MG63 (cell line): Measurements from ENCODE around the gene ATP10A. TPM values are rescaled to one million over a fixed set of nuclear protein-coding genes. Genes with fewer than 3 reads are reported as not detected.
"Not testable (repeated sequence)": the region's sequence is repeated elsewhere in the genome, so short reads cannot be mapped to it uniquely, and the experiment has no call there.

Experiments used
- DNase-seq: peaks from one replicate; pipeline ENCODE4 v3.0.0-alpha.2; 2020
- H3K27me3 ChIP-seq: fragments of 250-450 bp; sonication (Bioruptor Pico); 2 replicates; pipeline ENCODE4 v1.5.1; 2020; ENCODE audit warnings: mild to moderate bottlenecking, moderate library complexity
- H3K36me3 ChIP-seq: fragments of 250-450 bp; sonication (Bioruptor Pico); 2 replicates; pipeline ENCODE4 v1.5.1; 2020; ENCODE audit warnings: mild to moderate bottlenecking, moderate library complexity
- H3K4me3 ChIP-seq: fragments of 250-450 bp; sonication (Bioruptor Pico); 2 replicates; pipeline ENCODE4 v1.5.1; 2020; ENCODE audit warnings: mild to moderate bottlenecking, moderate library complexity
- H3K9me3 ChIP-seq: fragments of 250-450 bp; sonication (Bioruptor Pico); 2 replicates; pipeline ENCODE4 v1.5.1; 2020; ENCODE audit warnings: mild to moderate bottlenecking, moderate library complexity
- total RNA-seq: library from RNA; depleted of rRNA; stranded (reverse); fragments of >200 nt; shearing (Covaris generic); gene quantifications from 2 replicates; pipeline ENCODE4 v1.2.3, GENCODE V29; 2014; ENCODE audit warnings: low replicate concordance

The ATP10A gene
- total RNA-seq, 1 experiment from 2014 or later = 2.1 TPM

DNA sequence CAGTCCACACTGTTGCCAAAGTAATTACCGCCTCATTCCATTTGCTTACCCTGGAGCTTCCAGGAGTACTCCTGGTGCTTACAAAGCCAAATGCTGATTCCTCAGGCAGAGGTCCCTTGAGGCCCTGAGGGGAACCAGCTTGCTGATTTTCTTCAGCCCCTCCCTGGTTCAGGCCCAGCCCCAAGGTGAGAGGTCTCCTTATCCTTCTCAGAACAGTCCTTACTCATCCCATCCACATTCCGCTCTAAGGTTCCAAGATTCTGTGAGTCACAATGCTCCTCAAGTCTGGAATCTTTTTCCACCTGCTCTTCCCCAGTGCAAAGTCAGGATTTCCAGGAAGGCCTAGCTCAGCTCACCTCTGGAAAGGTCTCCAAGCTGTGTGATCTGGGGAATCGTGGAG lies 1.8 kb upstream of the ATP10A start:
- H3K27me3 ChIP-seq = no peaks in the 10 kb centered on the region
- no peak overlapping the region for H3K4me3 ChIP-seq
- no peak for DNase-seq
- H3K36me3 ChIP-seq = no peaks in the 10 kb centered on the region
- no peaks in the 10 kb centered on the region for H3K9me3 ChIP-seq

DNA sequence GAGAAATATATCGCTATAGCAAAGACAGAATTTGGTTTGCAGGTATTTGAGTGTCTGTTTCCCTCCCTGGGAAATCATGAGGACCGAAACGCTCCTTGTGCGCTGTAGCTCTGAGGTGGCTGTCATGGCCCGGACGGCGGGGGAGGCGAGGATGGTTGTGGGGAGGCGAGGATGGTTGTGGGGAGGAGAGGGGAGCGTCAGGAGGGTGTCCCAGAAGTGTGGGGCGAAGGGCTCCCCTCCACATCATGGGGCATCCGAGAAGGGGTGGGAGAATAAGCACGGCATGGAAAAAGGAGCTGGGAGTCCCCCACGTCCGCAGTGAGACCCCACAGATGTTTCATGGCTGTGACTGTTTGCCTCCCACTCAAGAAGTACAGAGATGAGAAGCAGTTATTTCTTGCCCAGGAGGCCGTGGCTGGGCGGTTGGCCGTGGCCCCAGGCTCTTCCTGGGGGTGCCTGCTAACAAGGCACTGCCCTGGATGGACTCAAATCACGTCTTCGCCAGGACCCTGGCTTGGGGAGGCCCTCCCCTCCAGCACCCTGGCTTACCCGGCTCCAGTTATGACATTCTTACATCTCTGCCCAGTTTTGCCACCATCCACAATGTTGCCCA lies 947 bp upstream of the ATP10A start:
- H3K36me3 ChIP-seq = no peaks in the 10 kb centered on the region
- no peaks in the 10 kb centered on the region for H3K27me3 ChIP-seq
- H3K4me3 ChIP-seq = peak overlapping the region; percentile 56
- H3K9me3 ChIP-seq = no peaks in the 10 kb centered on the region
- DNase-seq = no peak

DNA sequence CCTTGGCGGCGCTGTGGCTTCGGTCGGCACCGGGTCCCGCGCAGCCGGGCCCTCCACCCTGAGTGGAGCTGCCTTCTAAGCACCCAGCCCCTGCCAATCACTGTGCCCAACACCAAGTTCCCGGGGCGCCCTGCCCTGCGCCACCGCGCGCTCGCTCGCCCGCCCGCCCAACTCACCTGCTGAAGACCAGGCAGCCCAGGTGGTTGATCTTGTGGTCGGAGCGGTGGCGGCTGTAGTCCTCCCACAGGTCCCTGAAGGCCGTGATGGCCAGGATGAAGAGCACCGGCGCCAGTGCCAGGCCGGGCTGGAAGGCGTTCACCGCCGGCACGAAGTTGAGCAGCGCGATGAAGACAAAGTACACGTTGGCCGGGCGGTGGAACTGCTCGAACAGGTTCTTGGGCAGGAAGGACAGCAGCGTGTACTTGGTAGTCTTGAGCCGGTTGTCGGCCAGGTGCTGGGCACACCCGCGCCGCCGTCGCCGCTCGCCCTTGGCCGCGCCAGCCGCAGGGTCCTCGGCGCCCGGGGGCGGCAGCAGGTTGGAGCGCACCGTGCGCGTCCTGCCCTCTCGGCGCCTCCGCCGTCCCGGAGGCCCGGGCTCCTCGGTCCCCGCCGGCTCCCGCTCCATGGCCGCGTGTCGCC lies 536 bp downstream of the ATP10A start:
- no peaks in the 10 kb centered on the region for H3K36me3 ChIP-seq
- H3K4me3 ChIP-seq = peak overlapping the region; percentile 56
- peak; percentile 18 for DNase-seq

DNA sequence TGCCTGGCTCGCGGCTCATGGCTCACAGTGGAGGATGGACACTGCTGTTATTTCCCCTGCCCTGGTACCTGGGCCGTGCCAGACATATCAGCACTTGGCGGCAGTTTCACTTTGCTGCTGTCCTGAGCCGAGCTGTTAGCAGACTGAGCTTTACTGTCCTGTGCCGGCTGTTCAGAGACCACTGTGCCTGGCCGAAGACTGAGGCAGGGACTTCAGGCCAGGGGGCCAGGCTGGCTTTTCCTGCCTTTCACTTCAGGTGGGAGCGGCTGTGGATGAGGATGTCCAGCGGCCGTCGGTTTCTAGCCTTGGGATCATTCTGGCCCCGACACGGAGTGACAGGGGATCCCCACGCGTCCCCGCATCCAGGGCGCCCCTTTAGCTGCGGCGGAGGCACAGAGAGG lies 1.1 kb downstream of the ATP10A start:
- H3K36me3 ChIP-seq = no peaks in the 10 kb centered on the region
- H3K4me3 ChIP-seq = peak overlapping the region; percentile 56
- DNase-seq = peak; percentile 17
- H3K9me3 ChIP-seq = no peaks in the 10 kb centered on the region
- no peaks in the 10 kb centered on the region for H3K27me3 ChIP-seq

More for the DNA sequence above, 536 bp downstream of the ATP10A start:
- H3K27me3 ChIP-seq = no peaks in the 10 kb centered on the region
- no peaks in the 10 kb centered on the region for H3K9me3 ChIP-seq

DNA sequence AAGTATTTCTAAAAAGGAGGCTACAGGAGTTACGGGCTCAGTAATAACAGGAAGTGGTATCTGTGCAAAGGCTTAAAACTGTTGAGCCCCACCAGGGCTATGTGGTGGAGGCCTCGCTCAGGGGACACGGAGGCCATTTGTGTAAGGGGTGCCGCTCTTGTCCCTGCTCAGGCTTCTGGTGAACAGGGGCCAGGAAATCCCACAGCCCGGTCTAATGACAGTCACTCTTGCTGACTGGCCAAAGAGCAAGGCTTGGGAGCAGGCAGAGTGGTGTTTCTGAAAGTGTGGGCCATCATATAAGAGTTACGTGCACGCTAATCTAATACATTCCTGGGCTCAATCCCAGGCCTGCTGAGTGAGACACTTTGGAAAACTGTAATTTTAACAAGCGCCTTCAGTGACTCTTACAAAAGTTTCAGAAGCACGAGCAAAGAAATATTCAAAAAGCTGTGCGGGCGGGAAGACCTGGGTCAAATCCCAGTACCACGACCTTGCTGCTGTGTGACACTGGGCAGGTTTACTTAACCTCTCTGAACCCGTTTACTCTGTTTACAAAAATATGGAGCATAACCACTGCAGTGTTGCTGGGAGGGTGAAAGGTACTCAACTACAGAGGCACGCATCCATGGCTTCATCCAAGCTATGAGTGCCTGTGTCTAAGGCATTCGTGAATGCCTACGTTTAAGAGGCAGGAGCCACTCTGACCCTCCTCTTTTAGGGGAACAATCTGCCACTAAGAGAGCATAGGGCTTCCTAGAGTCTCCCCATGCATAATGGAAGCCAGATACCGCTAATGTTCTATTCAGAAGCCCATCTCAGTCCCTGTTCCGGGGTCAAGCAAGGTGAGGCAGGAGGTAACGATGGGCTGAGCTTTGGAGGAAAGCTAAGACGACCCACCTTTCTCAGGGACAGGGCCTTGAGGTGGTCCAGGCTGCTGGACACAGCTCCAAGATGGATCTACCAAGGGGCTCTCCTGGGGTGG lies 2.0 kb downstream of the ATP10A start:
- DNase-seq = no peak
- Histone ChIP-seq H3K36me3 (no peaks in the 10 kb centered on the region), H3K27me3 (no peaks in the 10 kb centered on the region), H3K4me3 (peak overlapping the region; percentile 56; the same call in 1 of the 2 replicates), H3K9me3 (no peaks in the 10 kb centered on the region)

- Histone ChIP-seq H3K4me3 (no peak overlapping the region), H3K27me3 (no peaks in the 10 kb centered on the region), H3K9me3 (no peaks in the 10 kb centered on the region), H3K36me3 (no peaks in the 10 kb centered on the region)
- DNase-seq = peak; percentile 28
Observed at GRCh38 chr15:25859838-25860645, 3.1 kb downstream of the ATP10A start.

DNA sequence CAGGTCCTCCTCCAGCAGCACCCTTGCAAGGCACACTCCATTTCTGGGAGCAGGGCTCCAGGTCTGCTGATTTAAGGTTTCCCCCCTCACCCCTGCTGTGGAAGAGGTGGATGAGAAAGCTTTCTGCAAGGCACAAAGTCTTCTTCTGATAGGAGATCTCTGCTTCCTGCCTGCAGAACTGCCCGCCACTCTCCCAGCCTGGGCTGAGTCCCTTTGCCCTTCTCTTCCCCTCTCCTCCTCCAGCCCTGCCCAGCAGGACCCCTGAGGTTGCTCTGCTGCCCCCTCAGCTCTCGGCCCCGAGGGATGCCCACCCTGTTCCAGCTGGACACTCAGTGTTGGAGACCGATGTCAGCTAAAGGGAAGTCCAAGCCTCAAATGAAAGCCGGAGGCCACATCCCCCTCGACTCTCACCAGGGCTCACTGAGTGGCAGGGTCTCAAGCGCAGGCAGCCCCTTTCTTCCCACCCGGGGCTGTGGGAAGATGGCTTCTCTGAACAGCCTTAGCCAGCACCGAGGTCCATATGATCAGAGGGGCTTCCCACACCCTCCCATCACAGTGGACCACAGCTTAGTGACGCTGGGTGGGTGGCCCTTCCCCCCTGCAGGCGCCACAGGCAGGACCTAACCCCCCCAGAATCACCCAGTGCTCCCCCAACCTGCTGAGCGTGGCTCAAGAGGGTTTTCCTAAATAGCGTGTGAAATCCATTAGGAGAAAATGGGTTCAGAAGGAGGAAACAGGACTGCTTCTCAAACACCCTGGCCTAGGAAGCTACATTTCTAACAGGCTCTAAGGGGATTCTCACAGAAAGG lies 4.0 kb downstream of the ATP10A start:
- no peaks in the 10 kb centered on the region for H3K27me3 ChIP-seq
- DNase-seq = no peak
- H3K36me3 ChIP-seq = no peaks in the 10 kb centered on the region
- no peak overlapping the region for H3K4me3 ChIP-seq
- no peaks in the 10 kb centered on the region for H3K9me3 ChIP-seq

DNA sequence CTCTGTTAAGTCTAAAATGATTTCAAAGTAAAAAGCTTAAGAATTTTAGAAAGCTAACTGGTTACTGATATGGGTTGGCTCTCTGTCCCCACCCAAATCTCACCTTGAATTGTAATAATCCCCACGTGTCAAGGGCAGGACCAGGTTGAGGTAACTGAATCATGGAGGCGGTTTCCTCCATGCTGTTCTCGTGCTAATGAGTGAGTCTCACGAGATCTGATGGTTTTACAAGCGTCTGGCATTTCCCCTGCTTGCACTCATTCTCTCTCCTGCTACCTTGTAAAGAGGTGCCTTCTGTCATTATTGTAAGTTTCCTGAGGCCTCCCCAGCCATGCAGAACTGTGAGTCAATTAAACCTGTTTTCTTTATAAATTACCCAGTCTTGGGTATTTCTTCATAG lies 7.1 kb downstream of the ATP10A start:
- not testable (repeated sequence) for DNase-seq, H3K4me3 ChIP-seq, H3K27me3 ChIP-seq, H3K36me3 ChIP-seq, H3K9me3 ChIP-seq

GRCh38 chr15:25852661-25853524 lies 10.2 kb downstream of the ATP10A start:
- Histone ChIP-seq H3K9me3 (no peaks in the 10 kb centered on the region), H3K36me3 (no peaks in the 10 kb centered on the region), H3K27me3 (no peaks in the 10 kb centered on the region), H3K4me3 (no peak overlapping the region)
- DNase-seq = no peak

DNA sequence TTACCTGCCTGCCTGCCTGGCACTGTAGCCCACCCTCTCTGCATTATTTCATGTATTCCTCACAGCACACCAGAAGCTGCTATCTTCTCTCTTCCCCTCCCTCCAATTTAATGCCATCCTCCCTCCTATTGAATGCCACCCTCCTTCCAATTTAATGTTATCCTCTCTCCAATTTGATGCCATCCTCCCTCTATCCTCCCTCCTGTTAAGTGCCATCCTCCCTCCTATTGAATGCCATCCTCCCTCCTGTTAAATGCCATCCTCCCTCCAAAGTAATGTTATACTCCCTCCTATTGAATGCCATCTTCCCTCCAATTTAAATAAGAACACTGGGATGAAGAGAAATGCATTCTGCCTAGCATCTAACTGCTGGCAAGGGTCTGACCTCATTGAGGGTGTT lies 11.1 kb downstream of the ATP10A start:
- no peaks in the 10 kb centered on the region for H3K36me3 ChIP-seq
- no peak overlapping the region for H3K4me3 ChIP-seq
- no peaks in the 10 kb centered on the region for H3K9me3 ChIP-seq
- DNase-seq = no peak
- no peaks in the 10 kb centered on the region for H3K27me3 ChIP-seq

DNA sequence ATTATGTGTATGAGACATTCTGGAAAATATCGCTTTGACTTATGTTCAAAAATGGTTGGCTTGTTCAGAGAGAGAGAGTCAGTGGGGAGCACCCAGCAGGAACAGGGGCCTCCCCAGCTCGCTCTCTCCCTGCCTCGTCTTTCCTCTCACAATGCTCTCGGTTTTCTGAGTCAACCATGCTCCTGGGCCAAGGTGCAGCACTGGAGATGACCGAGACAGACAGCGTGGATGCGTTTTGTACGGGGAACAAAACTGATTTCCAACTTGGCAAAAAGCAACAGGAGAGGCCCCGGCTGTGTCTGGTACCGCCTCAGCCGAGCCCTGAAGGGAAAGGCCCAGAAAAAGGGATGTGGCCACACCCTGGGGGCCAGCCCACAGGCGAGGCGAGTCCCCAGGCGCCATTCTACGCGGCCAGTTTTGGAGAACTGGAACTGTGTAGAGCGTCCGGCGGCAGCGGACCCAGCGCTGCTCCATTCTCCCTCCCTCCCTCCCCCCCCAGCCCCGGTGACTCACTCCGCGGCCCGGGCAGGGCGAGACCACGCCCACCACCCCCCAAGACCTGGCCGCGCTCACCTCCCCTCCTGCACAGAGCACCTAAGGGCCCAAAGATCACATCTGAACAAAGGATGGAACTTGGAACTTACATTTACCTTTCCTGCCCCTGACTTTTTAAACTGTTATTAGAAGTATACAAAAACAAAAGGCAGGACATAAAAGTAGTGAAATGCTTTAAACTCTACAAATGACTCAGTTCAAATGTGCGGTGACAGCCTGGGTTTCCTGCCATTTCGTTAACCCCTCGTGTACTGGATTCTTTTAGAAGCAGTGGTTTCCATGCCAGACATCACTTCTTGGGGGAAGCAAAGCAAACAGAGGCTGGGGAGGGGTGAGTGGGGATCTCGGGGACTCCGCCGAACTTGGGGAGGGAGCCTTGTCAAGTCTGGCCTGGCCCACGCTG lies 12.7 kb downstream of the ATP10A start:
- peak overlapping the region; percentile 29 for H3K4me3 ChIP-seq
- no peaks in the 10 kb centered on the region for H3K9me3 ChIP-seq
- H3K27me3 ChIP-seq = no peaks in the 10 kb centered on the region
- H3K36me3 ChIP-seq = no peaks in the 10 kb centered on the region
- DNase-seq = peak; percentile 82

DNA sequence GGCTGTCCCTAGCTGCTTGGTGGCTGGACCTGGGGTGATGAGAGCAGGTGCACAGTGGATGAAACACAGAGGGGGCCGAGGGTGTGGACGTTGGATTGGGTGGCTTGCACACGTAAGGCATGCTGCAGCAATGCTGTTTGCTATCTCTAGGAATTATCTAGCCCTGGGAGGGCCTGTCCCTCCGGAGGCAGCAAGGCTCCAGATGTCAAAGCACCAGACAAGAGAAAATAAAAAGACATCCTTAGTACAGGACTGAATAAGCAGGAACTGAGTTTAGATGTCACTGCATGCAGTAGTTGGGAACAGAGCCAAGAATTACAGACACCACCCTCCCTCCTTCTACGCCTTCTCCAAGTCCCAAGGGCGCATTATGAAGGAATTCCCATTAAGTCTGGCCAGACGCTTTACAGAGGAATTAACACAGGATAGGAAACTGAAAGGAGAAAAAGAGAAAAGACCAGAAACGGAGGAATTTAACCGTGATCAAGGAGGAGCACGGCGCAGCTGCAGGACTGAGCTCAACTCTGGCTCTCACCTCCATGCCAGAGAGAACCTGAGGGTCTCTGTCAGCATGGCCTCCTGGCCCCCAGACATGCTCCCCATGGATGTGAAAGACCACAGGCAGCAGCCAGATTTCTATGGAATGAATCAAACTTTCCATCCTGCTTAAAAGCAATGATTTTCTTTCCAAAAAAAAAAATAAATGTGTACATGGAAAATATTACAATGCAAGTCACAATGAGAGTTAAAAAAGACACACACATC lies 13.8 kb downstream of the ATP10A start:
- Histone ChIP-seq H3K36me3 (no peaks in the 10 kb centered on the region), H3K27me3 (no peaks in the 10 kb centered on the region), H3K9me3 (no peaks in the 10 kb centered on the region), H3K4me3 (peak overlapping the region; percentile 1; the same call in 1 of the 2 replicates)
- DNase-seq = peak; percentile 35

DNA sequence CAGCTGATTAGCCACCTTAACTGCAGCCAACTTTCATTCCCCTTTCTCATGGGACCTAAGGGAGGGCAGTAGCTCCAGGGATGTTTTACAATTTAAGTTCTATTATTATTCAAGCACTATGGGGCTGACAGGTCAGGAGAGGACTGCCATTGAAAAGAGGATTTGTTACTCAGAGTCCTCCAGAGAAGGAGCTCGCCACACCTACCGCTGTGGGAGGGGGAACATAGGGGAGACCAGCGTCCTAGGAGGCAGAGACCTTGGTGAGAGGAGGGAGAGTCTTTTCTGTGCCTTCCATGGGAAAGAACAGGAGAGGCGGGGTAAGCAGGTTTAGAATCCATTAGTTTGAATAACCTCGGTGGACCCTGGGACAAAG lies 14.4 kb downstream of the ATP10A start:
- no peak for DNase-seq
- Histone ChIP-seq H3K4me3 (no peak overlapping the region), H3K36me3 (no peaks in the 10 kb centered on the region), H3K9me3 (no peaks in the 10 kb centered on the region), H3K27me3 (no peaks in the 10 kb centered on the region)
